ENCODE measurements around the gene CRYBG1. TPM values are rescaled to one million over a fixed set of nuclear protein-coding genes. Genes with fewer than 3 reads are reported as not detected.

CRYBG1 gene
- total RNA-seq, 1 experiment from 2014 or later, result 5.7 TPM

DNA sequence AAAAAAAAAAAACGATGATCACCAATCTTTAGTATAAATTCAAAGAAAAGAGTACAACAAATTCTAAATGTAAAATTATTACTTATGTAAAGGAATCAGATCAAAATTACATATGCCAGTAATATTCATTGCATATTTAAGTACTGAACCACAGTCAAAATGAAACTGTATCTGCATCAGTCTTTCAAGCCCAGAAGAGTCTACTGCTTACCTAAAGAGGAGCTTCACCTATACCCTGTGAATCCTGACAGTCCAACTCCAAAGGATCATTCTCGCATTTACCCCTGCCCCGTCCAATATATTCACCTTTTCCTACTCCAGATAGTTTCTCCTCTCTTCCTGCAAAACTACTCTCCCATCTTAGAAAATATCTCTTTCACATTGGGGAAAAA lies 44.1 kb upstream of the CRYBG1 start:
- H2BK15ac ChIP-seq (ENCODE audit: low read depth, low read length), result no peak overlapping the region
- Mint-ChIP-seq H3K4me3 (no peak overlapping the region), H3K4me1 (peaks cover 2 to 6% of the 10 kb centered on the region in 2 experiments; a peak in 2 of 4 replicates), H3K27ac (peak overlapping the region in 1 of 3 experiments; percentile 1; a peak in 2 of 7 replicates), H3K36me3 (ENCODE audit: insufficient read depth in 1 of 3, low read depth in 3 of 3) (peaks cover 2 to 24% (median 17%) of the 10 kb centered on the region in 3 experiments; a peak in 5 of 7 replicates), H3K9me3 (no peaks in the 10 kb centered on the region), H3K27me3 (ENCODE audit: low read depth) (no peaks in the 10 kb centered on the region)
- no peak for DNase-seq
- H4K8ac ChIP-seq (replicated peaks; ENCODE audit: insufficient read length, low read depth, low read length), result no peak overlapping the region
- no peaks in the 10 kb centered on the region for H3K27me3 ChIP-seq (ENCODE audit: insufficient read depth, low read length)
- TF ChIP-seq, protein P1, sequence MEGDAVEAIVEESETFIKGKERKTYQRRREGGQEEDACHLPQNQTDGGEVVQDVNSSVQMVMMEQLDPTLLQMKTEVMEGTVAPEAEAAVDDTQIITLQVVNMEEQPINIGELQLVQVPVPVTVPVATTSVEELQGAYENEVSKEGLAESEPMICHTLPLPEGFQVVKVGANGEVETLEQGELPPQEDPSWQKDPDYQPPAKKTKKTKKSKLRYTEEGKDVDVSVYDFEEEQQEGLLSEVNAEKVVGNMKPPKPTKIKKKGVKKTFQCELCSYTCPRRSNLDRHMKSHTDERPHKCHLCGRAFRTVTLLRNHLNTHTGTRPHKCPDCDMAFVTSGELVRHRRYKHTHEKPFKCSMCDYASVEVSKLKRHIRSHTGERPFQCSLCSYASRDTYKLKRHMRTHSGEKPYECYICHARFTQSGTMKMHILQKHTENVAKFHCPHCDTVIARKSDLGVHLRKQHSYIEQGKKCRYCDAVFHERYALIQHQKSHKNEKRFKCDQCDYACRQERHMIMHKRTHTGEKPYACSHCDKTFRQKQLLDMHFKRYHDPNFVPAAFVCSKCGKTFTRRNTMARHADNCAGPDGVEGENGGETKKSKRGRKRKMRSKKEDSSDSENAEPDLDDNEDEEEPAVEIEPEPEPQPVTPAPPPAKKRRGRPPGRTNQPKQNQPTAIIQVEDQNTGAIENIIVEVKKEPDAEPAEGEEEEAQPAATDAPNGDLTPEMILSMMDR (conservative IDR thresholded peaks at IDR 0.05), result no peak
- H2AK5ac ChIP-seq (ENCODE audit: insufficient read length, low read length), result no peak overlapping the region
- H2BK120ac ChIP-seq (ENCODE audit: low read depth, low read length, poor library complexity, severe bottlenecking), result no peak overlapping the region
- WGBS (ENCODE audit: extremely low coverage, insufficient read length, low lambda C conversion rate), result no CpG with 5 or more reads among the region's 3 CpGs
- H3K4me1 ChIP-seq (ENCODE audit: insufficient read depth, low read length), result peaks cover under 1% of the 10 kb centered on the region; the same call in 1 of the 2 replicates
- no peaks in the 10 kb centered on the region for H4K20me1 ChIP-seq (ENCODE audit: control insufficient read depth, insufficient read depth, insufficient read length)
- H3K9ac ChIP-seq (ENCODE audit: extremely low read depth, insufficient read length, low read length), result no peak overlapping the region
- no peak overlapping the region for H3K4ac ChIP-seq (ENCODE audit: low read depth, low read length)
- peaks cover 4% of the 10 kb centered on the region for H3K79me1 ChIP-seq (ENCODE audit: insufficient read depth, low read depth, low read length, poor library complexity, severe bottlenecking)
- no peak overlapping the region for H2BK5ac ChIP-seq (ENCODE audit: insufficient read length, low read length)
- peaks cover 7% of the 10 kb centered on the region; the same call in 1 of the 2 replicates for H3K79me2 ChIP-seq (ENCODE audit: insufficient read depth, low read length)
- H2BK12ac ChIP-seq (ENCODE audit: insufficient read length, low read depth, low read length), result no peak overlapping the region
- H3K18ac ChIP-seq (ENCODE audit: insufficient read length, low read depth, low read length), result no peak overlapping the region
- no peak overlapping the region for H3K56ac ChIP-seq (ENCODE audit: insufficient read length, low read depth, low read length)
- H2AFZ ChIP-seq (ENCODE audit: low read length), result no peak overlapping the region
- H3K9me3 ChIP-seq (ENCODE audit: control insufficient read depth, low read depth, low read length), result no peaks in the 10 kb centered on the region
- no peak overlapping the region for H3K23ac ChIP-seq (ENCODE audit: insufficient read length, low read depth, low read length)
- H2BK20ac ChIP-seq (ENCODE audit: low read depth, low read length, poor library complexity, severe bottlenecking), result no peak overlapping the region
- H3K4me2 ChIP-seq (ENCODE audit: insufficient read depth, insufficient read length, low read length), result no peak overlapping the region
- no peak overlapping the region for H3K27ac ChIP-seq (ENCODE audit: insufficient read length, low read depth, low read length)
- H4K5ac ChIP-seq (ENCODE audit: insufficient read length, low read depth, low read length), result no peak overlapping the region
- H3K23me2 ChIP-seq (ENCODE audit: insufficient read length, low read depth, low read length, poor library complexity, severe bottlenecking), result no peaks in the 10 kb centered on the region
- no peak overlapping the region for H4K91ac ChIP-seq (ENCODE audit: insufficient read length, low read depth, low read length)
- H3K14ac ChIP-seq (ENCODE audit: insufficient read depth, low read length), result no peak overlapping the region
- H3T11ph ChIP-seq (ENCODE audit: low read length), result no peak overlapping the region
